ENCODE data around the gene FHOD3. TPM values are rescaled to one million over a fixed set of nuclear protein-coding genes. Genes with fewer than 3 reads are reported as not detected.

The FHOD3 gene
- total and polyA plus RNA-seq, 2 of the 4 experiments (the other 2 are of a cell fraction) = 14.6 to 16.0 TPM

- TF ChIP-seq ELK1 (IDR thresholded peaks at IDR 0.05; ENCODE audit: borderline replicate concordance, low read depth, low read length) (no peak), FOS (IDR thresholded peaks at IDR 0.05; ENCODE audit: low read depth, low read length) (no peak), MXI1 (IDR thresholded peaks at IDR 0.05; ENCODE audit: borderline replicate concordance, low read depth, low read length) (no peak)
Measured at GRCh38 chr18:36405611-36406010, 108.1 kb downstream of the FHOD3 start (continued).

- no peak overlapping the region for H2BK15ac ChIP-seq (ENCODE audit: low read depth, low read length)
- H3K4me1 ChIP-seq (ENCODE audit: control insufficient read depth, insufficient read depth, low read length) = no peaks in the 10 kb centered on the region
- no peak overlapping the region for H3K18ac ChIP-seq (ENCODE audit: low read depth, low read length)
- TF ChIP-seq RCOR1 (IDR thresholded peaks at IDR 0.05; ENCODE audit: insufficient replicate concordance, low read length) = no peak
- TF ChIP-seq FOS (IDR thresholded peaks at IDR 0.05; ENCODE audit: low read depth, low read length) = no peak
- TF ChIP-seq RFX5 (IDR thresholded peaks at IDR 0.05; ENCODE audit: low read depth, low read length) = no peak
- TF ChIP-seq MAZ (IDR thresholded peaks at IDR 0.05; ENCODE audit: borderline replicate concordance, low read depth, low read length) = no peak
- no peak for TF ChIP-seq MAFK (IDR thresholded peaks at IDR 0.05; ENCODE audit: low read depth, low read length)
- no peaks in the 10 kb centered on the region; the same call in 1 of the 2 replicates for H4K20me1 ChIP-seq (ENCODE audit: insufficient read depth, low read length)
- H4K91ac ChIP-seq (ENCODE audit: insufficient read depth, low read depth, low read length) = no peak overlapping the region
- no peak overlapping the region for H4K5ac ChIP-seq (ENCODE audit: low read depth, low read length)
- BruUV-seq (replicated peaks) = no TSS peak
- H3K9me3 ChIP-seq (ENCODE audit: control insufficient read depth, insufficient read depth, low read length) = no peaks in the 10 kb centered on the region
- DNase-seq (no peak), ATAC-seq (ENCODE audit: low read depth) (no peak)
- no peak overlapping the region for H3K27ac ChIP-seq (ENCODE audit: insufficient read depth, low read length)
- intact Hi-C loops (cut with micrococcal nuclease) (no loop called here), in situ Hi-C loops (cut with MboI; ENCODE audit: low sequenced_read_pairs) (no loop called here), dilution Hi-C loops (cut with HindIII; ENCODE audit: low sequenced_read_pairs, unreplicated experiment) (no loop called here)
- H2BK120ac ChIP-seq (ENCODE audit: low read depth, low read length) = no peak overlapping the region
- no peak overlapping the region for H2AFZ ChIP-seq (replicated peaks; ENCODE audit: low read length, poor library complexity)
- no peak overlapping the region for H2BK5ac ChIP-seq (ENCODE audit: low read depth, low read length, poor library complexity, severe bottlenecking)
- H3K36me3 ChIP-seq (ENCODE audit: control insufficient read depth, insufficient read depth, low read length) = no peaks in the 10 kb centered on the region
- H3K4me2 ChIP-seq (ENCODE audit: low read depth, low read length) = no peak overlapping the region
- H3K9me1 ChIP-seq (ENCODE audit: insufficient read depth, low read length) = peaks cover 3% of the 10 kb centered on the region; the same call in 1 of the 2 replicates
- H3K56ac ChIP-seq (ENCODE audit: extremely low read depth, insufficient read depth, low read length) = no peak overlapping the region
- H3K4ac ChIP-seq (ENCODE audit: low read depth, low read length) = no peak overlapping the region
- no peaks in the 10 kb centered on the region; a peak in 1 of 4 replicates for H3K79me1 ChIP-seq (ENCODE audit: low read depth in 1 of 2, low read length in 2 of 2)
- no peak overlapping the region for H2AK9ac ChIP-seq (replicated peaks; ENCODE audit: low read depth, low read length, poor library complexity)
- 80% methylated on average over 1 of the region's 5 CpGs; no CpG with 5 or more reads in 1 of the 2 experiments for WGBS, 2 experiments (ENCODE audit: extremely low coverage in 2 of 2, insufficient read length in 1 of 2)
- no peak overlapping the region for H3K9ac ChIP-seq (ENCODE audit: low read depth, low read length)
- H2AK5ac ChIP-seq (ENCODE audit: low read depth, low read length) = no peak overlapping the region
- no peaks in the 10 kb centered on the region for H3K27me3 ChIP-seq (ENCODE audit: control insufficient read depth, insufficient read depth, low read length)
- H3K4me3 ChIP-seq (ENCODE audit: insufficient read depth, low read depth, low read length) = no peak overlapping the region
- H2BK20ac ChIP-seq (ENCODE audit: low read depth, low read length) = no peak overlapping the region
- ChIA-PET CTCF (no interaction called here), POLR2A (ENCODE audit: unreplicated experiment) (no interaction called here)
- no peak overlapping the region for H3K14ac ChIP-seq (replicated peaks; ENCODE audit: low read depth, low read length)
- no peak overlapping the region for H4K8ac ChIP-seq (ENCODE audit: low read depth in 2 of 2, low read length in 2 of 2)
- H3K23ac ChIP-seq (ENCODE audit: low read depth, low read length) = no peak overlapping the region
Measured at GRCh38 chr18:36406805-36407204, 109.3 kb downstream of the FHOD3 start.

All from IMR-90 (cell line).